ENCODE measurements around the gene PM20D2. TPM values are rescaled to one million over a fixed set of nuclear protein-coding genes. Genes with fewer than 3 reads are reported as not detected.

Gene PM20D2
- total RNA-seq, 1 experiment from 2014 or later, result 52.7 TPM

DNA sequence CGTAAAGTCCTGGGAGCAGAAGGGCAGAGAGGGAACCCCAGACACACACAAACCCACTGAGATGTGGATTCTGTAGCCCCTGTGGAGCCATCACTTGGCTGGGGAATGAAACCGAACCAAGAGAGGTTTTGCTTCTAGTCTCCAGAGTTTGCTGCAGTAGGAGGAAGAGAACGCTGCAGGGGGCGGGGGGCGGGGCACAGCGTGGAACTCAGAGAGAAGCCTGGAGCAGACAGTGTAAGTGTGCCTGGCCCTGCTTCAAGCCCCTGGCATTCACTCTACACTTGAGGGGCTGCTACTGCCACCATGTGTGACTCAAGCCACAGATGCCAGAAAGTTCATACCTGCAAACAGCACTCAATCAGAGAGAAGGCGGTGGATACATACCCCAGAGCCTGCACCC is 52.4 kb downstream of the PM20D2 start:
- DNase-seq (ENCODE audit: low read depth in 1 of 2, low spot score in 2 of 2), result no peak
- Histone ChIP-seq H3K4me3 (no peak overlapping the region), H3K27ac (no peak overlapping the region), H3K4me1 (replicated peaks) (no peaks in the 10 kb centered on the region), H3K27me3 (replicated peaks) (no peaks in the 10 kb centered on the region), H3K9me3 (replicated peaks) (peaks cover 2% of the 10 kb centered on the region; the same call in 1 of the 2 replicates), H3K36me3 (no peaks in the 10 kb centered on the region)

DNA sequence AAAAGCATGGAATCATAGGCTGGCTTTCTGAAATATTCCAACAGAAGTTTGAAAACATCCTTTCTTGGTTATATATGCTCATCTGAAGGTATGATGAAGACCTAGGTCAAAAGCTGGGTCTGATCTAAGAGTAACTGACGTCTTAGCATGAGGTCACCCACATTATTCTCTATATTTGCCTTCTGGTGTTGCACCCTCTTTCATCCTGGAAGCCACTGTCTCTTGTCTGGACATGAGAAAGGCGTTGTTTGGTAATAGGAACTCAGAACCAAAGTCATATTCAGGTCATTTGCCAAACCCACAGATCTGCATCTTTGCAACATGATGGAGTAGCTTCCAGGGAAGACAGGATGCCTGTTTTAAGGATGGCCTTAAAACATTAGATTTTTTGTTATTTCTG is 53.7 kb downstream of the PM20D2 start:
- H3K9me3 ChIP-seq (replicated peaks), result peaks cover 2% of the 10 kb centered on the region; the same call in 1 of the 2 replicates
- no peak overlapping the region for H3K27ac ChIP-seq
- DNase-seq (ENCODE audit: low read depth in 1 of 2, low spot score in 2 of 2), result no peak
- H3K27me3 ChIP-seq (replicated peaks), result no peaks in the 10 kb centered on the region
- H3K4me3 ChIP-seq, result no peak overlapping the region
- no peaks in the 10 kb centered on the region for H3K36me3 ChIP-seq
- H3K4me1 ChIP-seq (replicated peaks), result no peaks in the 10 kb centered on the region

GRCh38 chr6:89200706-89201215 is 54.9 kb downstream of the PM20D2 start:
- H3K27me3 ChIP-seq (replicated peaks), result 0 out of 2 replicates have a peak, but pooled peaks cover 5% of the 10 kb centered on the region
- no peak overlapping the region for H3K27ac ChIP-seq

DNA sequence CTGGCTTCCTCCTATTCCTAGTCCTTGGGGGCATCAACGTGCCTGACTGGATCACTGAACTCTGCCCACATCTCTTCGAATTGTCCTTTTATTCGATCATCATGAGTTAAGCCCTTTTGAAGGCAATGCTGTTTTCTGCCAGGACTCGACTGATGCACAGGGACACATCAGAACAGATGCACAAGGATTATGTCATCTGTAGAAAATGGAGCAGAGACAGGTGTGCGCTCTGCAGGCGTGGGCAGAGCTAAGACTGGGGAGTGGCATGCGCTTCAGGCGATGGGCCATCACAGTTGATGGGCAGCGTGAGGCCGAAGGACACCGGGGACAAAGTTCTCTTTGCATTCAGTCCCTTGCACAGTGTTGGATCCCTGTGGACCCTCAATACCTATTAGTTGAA is 58.2 kb downstream of the PM20D2 start:
- Histone ChIP-seq H3K4me3 (no peak overlapping the region), H3K36me3 (no peaks in the 10 kb centered on the region), H3K27ac (no peak overlapping the region), H3K9me3 (replicated peaks) (no peaks in the 10 kb centered on the region), H3K27me3 (replicated peaks) (0 out of 2 replicates have a peak, but pooled peaks cover 5% of the 10 kb centered on the region), H3K4me1 (replicated peaks) (no peaks in the 10 kb centered on the region)
- no peak for DNase-seq (ENCODE audit: low read depth in 1 of 2, low spot score in 2 of 2)

More at GRCh38 chr6:89200706-89201215, 54.9 kb downstream of the PM20D2 start:
- Histone ChIP-seq H3K9me3 (replicated peaks) (0 out of 2 replicates have a peak, but pooled peaks cover under 1% of the 10 kb centered on the region), H3K36me3 (no peaks in the 10 kb centered on the region), H3K4me1 (replicated peaks) (no peaks in the 10 kb centered on the region), H3K4me3 (no peak overlapping the region)
- DNase-seq (ENCODE audit: low read depth in 1 of 2, low spot score in 2 of 2), result no peak

DNA sequence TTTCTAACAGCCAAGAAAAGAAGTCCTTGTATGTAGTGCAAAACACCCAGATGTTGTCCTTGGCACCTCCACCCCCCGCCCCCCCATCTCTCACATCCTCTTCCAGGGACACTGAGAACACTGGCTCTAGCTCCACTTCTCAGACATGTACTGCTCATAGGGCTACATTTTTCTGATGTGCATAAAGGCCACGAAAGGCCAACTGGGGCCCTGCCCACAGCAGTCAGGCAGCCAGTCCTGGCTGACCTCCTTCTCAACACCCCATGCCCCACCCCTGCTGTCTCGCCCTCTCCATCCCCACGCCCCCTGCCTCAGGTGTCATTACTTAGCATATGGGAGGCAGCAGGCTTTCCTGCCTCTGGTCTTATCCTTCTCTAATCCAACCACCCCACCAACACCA is 60.0 kb downstream of the PM20D2 start:
- Histone ChIP-seq H3K9me3 (replicated peaks) (no peaks in the 10 kb centered on the region), H3K36me3 (no peaks in the 10 kb centered on the region), H3K4me1 (replicated peaks) (no peaks in the 10 kb centered on the region), H3K27me3 (replicated peaks) (0 out of 2 replicates have a peak, but pooled peaks cover 5% of the 10 kb centered on the region), H3K27ac (no peak overlapping the region), H3K4me3 (no peak overlapping the region)
- no peak for DNase-seq (ENCODE audit: low read depth in 1 of 2, low spot score in 2 of 2)

GRCh38 chr6:89208551-89208950 is 62.7 kb downstream of the PM20D2 start:
- no peak for DNase-seq (ENCODE audit: low read depth in 1 of 2, low spot score in 2 of 2)
- no peak overlapping the region for H3K4me3 ChIP-seq

GRCh38 chr6:89209457-89209856 is 63.6 kb downstream of the PM20D2 start:
- Histone ChIP-seq H3K4me1 (replicated peaks) (no peaks in the 10 kb centered on the region), H3K27me3 (replicated peaks) (0 out of 2 replicates have a peak, but pooled peaks cover 5% of the 10 kb centered on the region)
- no peak for DNase-seq (ENCODE audit: low read depth in 1 of 2, low spot score in 2 of 2)

More at GRCh38 chr6:89208551-89208950, 62.7 kb downstream of the PM20D2 start:
- Histone ChIP-seq H3K36me3 (no peaks in the 10 kb centered on the region), H3K27me3 (replicated peaks) (0 out of 2 replicates have a peak, but pooled peaks cover 5% of the 10 kb centered on the region), H3K9me3 (replicated peaks) (no peaks in the 10 kb centered on the region), H3K4me1 (replicated peaks) (no peaks in the 10 kb centered on the region), H3K27ac (no peak overlapping the region)

DNA sequence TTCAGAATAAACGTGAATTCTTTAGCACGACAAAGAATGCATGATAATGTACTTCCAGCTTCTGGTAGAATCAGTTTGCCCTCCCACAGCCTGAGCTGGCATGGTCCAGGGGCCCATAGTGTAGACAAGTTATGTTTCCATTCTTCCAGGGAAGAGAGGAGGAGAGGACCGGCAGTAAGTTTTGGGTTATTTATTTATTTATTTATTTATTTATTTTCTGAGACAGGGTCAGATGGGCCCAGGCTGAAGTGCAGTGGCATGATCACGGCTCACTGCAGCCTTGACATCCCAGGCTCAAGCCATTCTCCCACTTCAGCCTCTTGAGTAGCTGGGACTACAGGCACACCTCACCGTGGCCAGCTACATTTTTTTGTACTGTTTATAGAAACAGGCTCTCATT is 66.6 kb downstream of the PM20D2 start:
- no peak for DNase-seq (ENCODE audit: low read depth in 1 of 2, low spot score in 2 of 2)
- Histone ChIP-seq H3K9me3 (replicated peaks) (no peaks in the 10 kb centered on the region), H3K27ac (no peak overlapping the region), H3K27me3 (replicated peaks) (no peaks in the 10 kb centered on the region), H3K36me3 (no peaks in the 10 kb centered on the region), H3K4me1 (replicated peaks) (no peaks in the 10 kb centered on the region), H3K4me3 (no peak overlapping the region)

More at GRCh38 chr6:89209457-89209856, 63.6 kb downstream of the PM20D2 start:
- Histone ChIP-seq H3K27ac (no peak overlapping the region), H3K36me3 (no peaks in the 10 kb centered on the region), H3K9me3 (replicated peaks) (no peaks in the 10 kb centered on the region), H3K4me3 (no peak overlapping the region)

GRCh38 chr6:89214197-89214596 is 68.3 kb downstream of the PM20D2 start:
- H3K4me3 ChIP-seq, result no peak overlapping the region
- no peak for DNase-seq (ENCODE audit: low read depth in 1 of 2, low spot score in 2 of 2)
- no peaks in the 10 kb centered on the region for H3K27me3 ChIP-seq (replicated peaks)
- H3K9me3 ChIP-seq (replicated peaks), result no peaks in the 10 kb centered on the region
- H3K4me1 ChIP-seq (replicated peaks), result no peaks in the 10 kb centered on the region
- H3K27ac ChIP-seq, result no peak overlapping the region
- no peaks in the 10 kb centered on the region for H3K36me3 ChIP-seq

Other genes starting within 250 kb of the PM20D2 start
- 40.6 and 43.6 TPM in 2 replicates for gene RNGTT, start 182.4 kb upstream of the PM20D2 start, total RNA-seq (2014; rRNA removed; shearing (Covaris generic))
- gene PNRC1, start 65.3 kb upstream of the PM20D2 start, total RNA-seq (2014; rRNA removed; shearing (Covaris generic)), result 21.6 and 22.4 TPM in 2 replicates
- gene SRSF12, start 28.0 kb upstream of the PM20D2 start, total RNA-seq (2014; rRNA removed; shearing (Covaris generic)), result 0.72 and 2.8 TPM in 2 replicates
- gene GABRR1, start 71.3 kb downstream of the PM20D2 start, total RNA-seq (2014; rRNA removed; shearing (Covaris generic)), result not detected in 2 replicates
- gene GABRR2, start 169.2 kb downstream of the PM20D2 start, total RNA-seq (2014; rRNA removed; shearing (Covaris generic)), result 0.09 TPM in 1 of 2 replicates, not detected in the other
- gene UBE2J1, start 206.7 kb downstream of the PM20D2 start, total RNA-seq (2014; rRNA removed; shearing (Covaris generic)), result 32.0 and 45.5 TPM in 2 replicates

Data from SJSA1 (cell line).